Measurements from ENCODE around the gene SPARC.

The SPARC gene

DNA sequence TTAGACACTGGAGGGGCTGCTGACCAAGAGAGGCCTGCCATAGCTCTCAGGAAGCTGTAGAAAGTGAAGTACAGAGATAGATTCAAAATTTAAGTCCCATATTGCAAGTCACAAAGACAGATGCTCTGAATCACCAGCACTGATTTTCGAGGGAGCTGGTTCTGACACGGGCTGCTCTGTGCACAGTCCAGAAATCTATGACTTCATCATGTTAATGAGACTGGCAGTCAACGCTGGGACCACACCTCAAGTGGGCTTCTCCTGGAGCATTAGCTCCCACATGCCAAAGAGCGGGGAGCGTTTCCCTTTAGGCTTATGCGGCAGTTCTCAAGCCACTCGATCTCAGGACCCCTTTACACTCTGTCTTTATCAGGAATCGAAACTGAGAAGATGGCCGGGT, 61.4 kb downstream of the SPARC start:
- no peak for DNase-seq (ENCODE audit: low read depth in 1 of 2, low spot score in 1 of 2)

GRCh38 chr5:151624476-151624875, 62.2 kb downstream of the SPARC start:
- DNase-seq (ENCODE audit: low read depth in 1 of 2, low spot score in 1 of 2) = no peak

DNA sequence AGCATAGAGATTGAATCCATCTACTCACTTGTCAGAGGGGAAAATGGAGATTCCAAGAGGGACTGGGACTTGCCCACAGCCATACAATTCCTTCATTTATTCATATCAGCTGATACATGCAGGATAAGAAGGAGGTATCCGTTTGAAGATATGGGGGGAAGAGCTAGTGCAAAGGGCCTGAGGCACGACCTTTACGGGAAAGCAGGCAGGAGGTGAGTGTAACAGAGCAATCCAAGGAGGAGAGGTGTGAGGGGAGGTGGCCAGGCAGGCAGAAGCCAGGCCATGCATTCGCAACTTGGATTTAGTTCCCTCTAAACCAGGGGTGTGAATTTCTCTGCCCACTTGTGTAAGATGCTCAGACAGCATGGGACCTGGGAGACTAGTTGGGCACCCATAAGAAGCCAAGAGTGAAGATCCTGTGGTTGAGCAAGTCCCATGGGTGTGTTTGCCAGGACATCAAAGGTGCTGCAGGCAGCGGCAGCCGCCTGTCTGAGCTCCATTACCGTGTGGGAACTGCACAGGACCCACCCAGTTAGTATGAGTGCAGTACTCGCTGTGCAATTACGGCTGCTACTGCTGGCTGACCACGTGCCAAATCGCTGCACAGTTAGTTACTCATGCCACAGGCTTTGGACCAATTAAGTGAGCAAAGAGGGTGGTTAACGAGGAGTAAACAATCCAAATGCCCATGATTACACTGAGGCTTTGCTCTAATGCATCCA, 64.2 kb downstream of the SPARC start:
- DNase-seq (ENCODE audit: low read depth in 1 of 2, low spot score in 1 of 2) = no peak

DNA sequence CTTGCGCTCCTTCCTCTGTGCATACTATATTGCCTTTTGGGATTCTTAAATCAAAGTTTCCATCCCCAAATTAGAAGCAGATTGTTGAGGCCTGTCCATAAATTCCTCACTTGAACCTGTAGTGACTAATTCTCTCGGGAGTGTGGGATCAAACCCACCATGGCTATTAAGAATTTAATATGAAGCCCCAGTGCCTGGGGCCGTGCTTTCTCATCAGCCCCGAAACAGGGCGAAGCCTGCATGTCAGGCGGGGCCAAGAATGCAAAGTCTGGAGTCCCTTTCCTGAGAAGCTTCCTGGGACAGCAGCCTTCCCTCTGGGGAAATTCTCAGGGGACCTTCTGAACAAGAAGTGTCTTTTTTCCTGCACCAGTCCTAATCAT, 66.3 kb downstream of the SPARC start:
- no peak for DNase-seq (ENCODE audit: low read depth in 1 of 2, low spot score in 1 of 2)

DNA sequence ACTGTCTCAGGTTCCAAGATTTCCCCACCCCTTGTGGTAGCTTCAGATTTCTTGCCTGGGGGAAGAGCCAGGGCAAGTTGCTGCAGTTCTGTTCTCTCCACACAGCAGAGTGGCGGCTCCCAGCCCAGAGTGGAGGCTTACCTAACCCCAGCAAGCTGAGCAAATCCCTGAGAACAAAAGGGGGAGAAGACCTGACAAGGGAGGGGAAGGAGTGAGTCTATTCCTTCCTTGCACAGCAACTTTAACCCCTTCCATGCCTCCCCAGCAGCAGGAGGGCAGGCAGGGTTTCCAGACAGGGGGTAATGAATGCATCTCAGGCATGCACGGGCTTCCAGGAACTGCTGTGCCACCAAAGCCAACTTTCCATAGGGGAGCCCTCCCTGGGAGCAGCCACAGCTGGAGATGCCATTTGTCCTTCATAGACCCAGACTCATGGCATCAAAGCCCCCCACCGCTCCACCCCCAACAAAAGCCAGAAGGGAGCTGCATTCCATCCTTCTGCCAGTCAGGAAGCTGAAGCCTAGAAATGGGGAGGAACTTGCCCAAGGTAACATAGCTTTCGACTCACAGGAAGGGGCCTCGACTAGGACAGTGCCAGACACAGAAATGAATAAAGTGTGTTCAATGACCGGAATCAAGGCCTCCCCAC, 66.8 kb downstream of the SPARC start:
- DNase-seq (ENCODE audit: low read depth in 1 of 2, low spot score in 1 of 2) = no peak

DNA sequence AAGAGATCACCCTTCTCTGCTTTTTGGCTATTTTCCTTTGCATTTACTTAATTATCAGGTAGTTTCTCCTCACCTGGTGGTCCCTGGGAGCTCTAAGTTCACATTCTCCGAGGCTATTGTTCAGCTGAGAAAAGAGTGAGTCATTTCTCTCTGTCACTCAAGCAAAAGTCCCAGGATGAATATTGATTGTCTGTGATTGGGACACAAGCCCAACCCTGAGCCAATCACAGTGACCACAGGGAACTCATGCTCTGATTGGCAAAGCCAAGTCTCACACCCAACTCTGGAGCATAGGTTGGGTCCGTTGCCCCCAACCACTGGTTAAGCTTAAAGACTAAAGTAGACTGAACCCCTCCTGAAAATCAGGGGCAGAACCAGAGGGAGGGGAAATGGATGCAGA, 67.8 kb downstream of the SPARC start:
- DNase-seq (ENCODE audit: low read depth in 1 of 2, low spot score in 1 of 2) = no peak

GRCh38 chr5:151617841-151618710, 68.6 kb downstream of the SPARC start:
- no peak for DNase-seq (ENCODE audit: low read depth in 1 of 2, low spot score in 1 of 2)

- DNase-seq (ENCODE audit: low read depth in 1 of 2, low spot score in 1 of 2) = no peak
Measured at GRCh38 chr5:151617383-151617840, 69.3 kb downstream of the SPARC start.

DNA sequence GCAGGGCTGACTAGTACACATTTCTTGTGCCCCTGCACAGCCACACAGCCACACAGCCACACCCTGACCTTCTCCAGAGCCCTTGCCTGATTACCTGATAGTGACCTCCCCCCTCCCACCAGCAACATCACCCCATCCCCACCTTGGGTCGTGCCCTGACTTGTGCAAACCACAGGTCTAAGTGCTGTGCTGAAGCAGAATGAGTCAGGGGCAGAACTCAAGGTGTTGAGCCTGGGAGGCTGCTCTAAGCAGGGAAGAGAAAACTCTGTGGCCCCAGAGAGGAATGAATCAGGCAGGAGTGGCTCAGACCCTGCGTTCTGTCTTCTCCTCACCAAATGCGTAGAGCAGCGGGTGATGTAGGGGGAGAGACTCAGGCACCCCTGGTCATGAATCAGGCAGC, 71.3 kb downstream of the SPARC start:
- peak in 1 of 2 donors; percentile 12 for DNase-seq (ENCODE audit: low read depth in 1 of 2, low spot score in 1 of 2)

GRCh38 chr5:151614565-151614964, 72.2 kb downstream of the SPARC start:
- DNase-seq (ENCODE audit: low read depth in 1 of 2, low spot score in 1 of 2) = no peak

DNA sequence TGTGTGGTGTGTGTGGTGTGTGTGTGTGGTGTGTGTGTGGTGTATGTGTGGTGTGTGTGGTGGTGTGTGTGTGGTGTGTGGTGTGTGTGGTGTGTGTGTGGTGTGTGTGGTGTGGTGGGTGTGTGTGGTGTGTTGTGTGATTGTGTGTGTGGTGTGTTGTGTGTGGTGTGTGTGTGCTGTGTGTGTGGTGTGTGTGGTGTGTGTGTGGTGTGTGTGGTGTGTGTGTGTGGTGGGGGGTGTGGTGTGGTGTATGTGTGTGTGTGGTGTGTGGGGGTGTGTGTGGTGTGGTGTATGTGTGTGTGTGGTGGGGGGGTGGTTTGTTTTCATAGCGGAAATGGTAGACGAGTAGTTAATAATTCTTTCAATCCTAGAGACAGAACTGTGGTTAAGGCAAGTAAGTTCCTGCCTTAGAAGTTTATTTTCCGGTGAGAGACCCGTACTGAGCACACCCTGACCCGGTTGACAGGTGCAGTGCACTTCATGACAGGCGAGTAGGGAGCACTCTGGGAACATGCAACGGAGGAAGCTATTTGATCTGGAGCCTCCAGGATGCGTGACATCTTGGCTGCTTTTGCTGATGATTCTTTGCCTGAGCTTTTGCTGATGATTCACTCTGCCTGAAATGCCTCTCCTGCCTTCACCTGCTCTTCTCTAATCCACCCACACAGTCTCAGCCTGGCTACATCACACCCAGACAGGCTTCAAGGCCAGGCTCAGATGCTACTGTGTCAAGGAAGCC, 73.9 kb downstream of the SPARC start:
- DNase-seq (ENCODE audit: low read depth in 1 of 2, low spot score in 1 of 2) = peak; percentile 16 to 50

DNA sequence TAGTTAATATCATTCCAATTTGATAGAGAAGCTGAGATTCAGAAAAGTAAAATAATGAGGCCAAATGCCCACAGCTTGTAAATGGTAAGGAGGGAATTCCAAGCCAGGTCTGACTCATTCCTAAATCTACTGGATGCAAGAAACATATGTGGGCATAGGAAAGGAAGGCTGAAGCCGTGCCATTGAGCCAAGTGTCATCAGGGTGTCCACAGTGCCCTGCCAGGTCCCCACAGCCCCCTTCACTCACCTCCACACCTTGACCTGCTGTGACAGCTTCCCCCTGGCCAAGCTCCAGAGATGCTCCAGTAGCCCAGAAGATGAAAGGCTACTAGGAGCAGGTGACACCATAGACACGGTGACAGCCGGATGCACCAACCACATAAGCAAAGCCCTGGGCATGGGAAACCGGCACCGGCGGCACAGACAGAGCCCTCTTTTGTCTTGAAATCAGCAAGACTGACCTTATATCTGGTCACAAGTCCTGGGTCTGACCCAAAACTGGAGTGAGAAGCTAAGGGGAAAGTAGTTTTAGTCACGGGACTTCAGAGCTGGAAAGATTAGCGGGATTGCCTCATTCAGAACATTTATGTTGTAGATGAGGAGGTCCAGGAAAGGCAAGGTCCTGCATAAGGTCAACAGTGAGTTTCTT, 75.5 kb downstream of the SPARC start:
- DNase-seq (ENCODE audit: low read depth in 1 of 2, low spot score in 1 of 2) = no peak

Measured in activated CD4-positive, alpha-beta T cell treated with anti-CD3 and anti-CD28 coated beads, Interleukin-2, amount 50 U/mL, for 24 hours (primary cell).